Upper lobe of left lung (tissue), 4 donors: ENCODE measurements around the gene PPP2R3B.

Source experiments
- POLR2A ChIP-seq, 4 donors: fragments of 450-650 bp; IDR thresholded peaks; one replicate each; pipeline ENCODE4 v1.5.1; 2016 to 2017; ENCODE audit warnings: antibody characterized with exemption in 4 of 4, mild to moderate bottlenecking in 2 of 4
- TF ChIP-seq, protein P1 (sequence below), 6 experiments: fragments of 450-650 bp in 4 of 6; fragments of 200-600 bp in 2 of 6; sonication (generic) in 2 of 6; IDR thresholded peaks; one replicate each; pipeline ENCODE4 v1.5.1; 2016 to 2019; ENCODE audit warnings: antibody characterized with exemption in 6 of 6

DNA sequence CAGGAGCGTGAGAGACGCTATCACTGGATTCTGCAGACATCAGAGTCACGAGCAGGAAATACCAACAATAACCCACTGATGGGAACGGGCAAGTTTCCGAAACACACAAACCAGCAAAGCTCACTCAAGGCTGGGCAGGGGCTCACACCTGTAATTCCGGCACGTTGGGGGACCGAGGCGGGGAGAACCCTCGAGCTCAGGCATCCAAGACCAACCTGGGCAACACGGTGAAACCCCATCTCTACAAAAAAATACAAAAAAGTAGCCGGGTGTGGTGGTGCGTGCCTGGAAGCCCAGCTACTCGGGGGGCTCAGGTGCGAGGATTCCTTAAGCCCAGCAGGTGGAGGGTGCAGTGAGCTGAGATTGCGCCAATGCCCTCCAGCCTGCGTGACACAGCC is 51.0 kb downstream of the PPP2R3B start:
- TF ChIP-seq, protein P1, sequence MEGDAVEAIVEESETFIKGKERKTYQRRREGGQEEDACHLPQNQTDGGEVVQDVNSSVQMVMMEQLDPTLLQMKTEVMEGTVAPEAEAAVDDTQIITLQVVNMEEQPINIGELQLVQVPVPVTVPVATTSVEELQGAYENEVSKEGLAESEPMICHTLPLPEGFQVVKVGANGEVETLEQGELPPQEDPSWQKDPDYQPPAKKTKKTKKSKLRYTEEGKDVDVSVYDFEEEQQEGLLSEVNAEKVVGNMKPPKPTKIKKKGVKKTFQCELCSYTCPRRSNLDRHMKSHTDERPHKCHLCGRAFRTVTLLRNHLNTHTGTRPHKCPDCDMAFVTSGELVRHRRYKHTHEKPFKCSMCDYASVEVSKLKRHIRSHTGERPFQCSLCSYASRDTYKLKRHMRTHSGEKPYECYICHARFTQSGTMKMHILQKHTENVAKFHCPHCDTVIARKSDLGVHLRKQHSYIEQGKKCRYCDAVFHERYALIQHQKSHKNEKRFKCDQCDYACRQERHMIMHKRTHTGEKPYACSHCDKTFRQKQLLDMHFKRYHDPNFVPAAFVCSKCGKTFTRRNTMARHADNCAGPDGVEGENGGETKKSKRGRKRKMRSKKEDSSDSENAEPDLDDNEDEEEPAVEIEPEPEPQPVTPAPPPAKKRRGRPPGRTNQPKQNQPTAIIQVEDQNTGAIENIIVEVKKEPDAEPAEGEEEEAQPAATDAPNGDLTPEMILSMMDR (IDR thresholded peaks at IDR 0.05) = no peak
- TF ChIP-seq POLR2A (IDR thresholded peaks at IDR 0.05) = no peak
